NT2/D1 (cell line): Measurements from ENCODE around the gene A1BG.
"Not testable (repeated sequence)": the region's sequence is repeated elsewhere in the genome, so short reads cannot be mapped to it uniquely, and the experiment has no call there.

Experiments
- SUZ12 ChIP-seq: IDR thresholded peaks from 2 replicates; pipeline ENCODE4 v1.6.1; 2011; ENCODE audit not compliant: insufficient read length, insufficient read depth; ENCODE audit errors: extremely low read depth
- YY1 ChIP-seq: IDR thresholded peaks from 2 replicates; pipeline ENCODE4 v1.6.1; 2011; ENCODE audit not compliant: insufficient read length, insufficient read depth

- TF ChIP-seq SUZ12, YY1: not testable (repeated sequence)
Observed at GRCh38 chr19:58310685-58311084, 42.6 kb downstream of the A1BG start.
